Mesenchymal stem cell (in vitro differentiated cells and primary cell): ENCODE results near the gene ZFYVE28. TPM values are rescaled to one million over a fixed set of nuclear protein-coding genes. Genes with fewer than 3 reads are reported as not detected.
"Not testable (repeated sequence)": the region's sequence is repeated elsewhere in the genome, so short reads cannot be mapped to it uniquely, and the experiment has no call there.

Experiments
- DNase-seq: peaks from one replicate; pipeline ENCODE4 v3.0.0-alpha.2; 2013
- H2AFZ ChIP-seq: one replicate; pipeline ENCODE4 v1.6.1; 2013; ENCODE audit warnings: low read depth, mild to moderate bottlenecking, control low read depth, inconsistent platforms, low read length, moderate library complexity
- H2AK5ac ChIP-seq: 2 replicates; pipeline ENCODE4 v1.6.1; 2013; ENCODE audit warnings: low read length, moderate library complexity, mild to moderate bottlenecking, inconsistent platforms; ENCODE audit not compliant: severe bottlenecking
- H2BK120ac ChIP-seq: one replicate; pipeline ENCODE4 v1.6.1; 2013; ENCODE audit warnings: low read depth, mild to moderate bottlenecking, inconsistent platforms, low read length, moderate library complexity
- H2BK12ac ChIP-seq, 2 experiments: one replicate each; pipeline ENCODE4 v1.6.1; 2013; ENCODE audit warnings: inconsistent platforms in 2 of 2, low read length in 2 of 2, mild to moderate bottlenecking in 2 of 2, moderate library complexity in 2 of 2, control low read depth in 1 of 2
- H2BK15ac ChIP-seq: one replicate; pipeline ENCODE4 v1.6.1; 2013; ENCODE audit warnings: mild to moderate bottlenecking, low read depth, inconsistent platforms; ENCODE audit not compliant: poor library complexity, severe bottlenecking
- H2BK5ac ChIP-seq: 2 replicates; pipeline ENCODE4 v1.6.1; 2013; ENCODE audit warnings: low read depth, mild to moderate bottlenecking, low read length, control low read depth, inconsistent platforms; ENCODE audit not compliant: poor library complexity, severe bottlenecking
- H3K14ac ChIP-seq, 2 experiments: one replicate each; pipeline ENCODE4 v1.6.1; 2013; ENCODE audit warnings: inconsistent platforms in 2 of 2, low read length in 2 of 2, control low read depth in 1 of 2, mild to moderate bottlenecking in 1 of 2, moderate library complexity in 1 of 2
- H3K18ac ChIP-seq, 2 experiments: one replicate each; pipeline ENCODE4 v1.6.1; 2013; ENCODE audit warnings: inconsistent platforms in 2 of 2, low read length in 2 of 2, control low read depth in 1 of 2, low read depth in 1 of 2, mild to moderate bottlenecking in 1 of 2
- H3K23ac ChIP-seq, 2 experiments: one replicate each; pipeline ENCODE4 v1.6.1; 2013; ENCODE audit warnings: inconsistent platforms in 2 of 2, low read length in 2 of 2, mild to moderate bottlenecking in 2 of 2, moderate library complexity in 2 of 2, control low read depth in 1 of 2
- H3K27ac ChIP-seq: 2 replicates; pipeline ENCODE4 v1.5.1; 2013; ENCODE audit warnings: mild to moderate bottlenecking, moderate library complexity, low read length, control low read depth, inconsistent platforms; ENCODE audit not compliant: poor library complexity, severe bottlenecking
- H3K27me3 ChIP-seq, 2 experiments: 2 replicates each; pipeline versions ENCODE4 v1.6.1 to v1.7.0; 2013; ENCODE audit warnings: low read length in 2 of 2, mild to moderate bottlenecking in 2 of 2, moderate library complexity in 2 of 2, control low read depth in 1 of 2, inconsistent platforms in 1 of 2; ENCODE audit not compliant: control insufficient read depth in 1 of 2, insufficient read depth in 1 of 2
- H3K36me3 ChIP-seq, 2 experiments: 2 replicates each; pipeline versions ENCODE4 v1.6.1 to v1.7.0; 2013; ENCODE audit warnings: low read length in 2 of 2, control low read depth in 1 of 2, inconsistent platforms in 1 of 2, low read depth in 1 of 2, mild to moderate bottlenecking in 1 of 2; ENCODE audit not compliant: insufficient read depth in 2 of 2, control insufficient read depth in 1 of 2
- H3K4ac ChIP-seq, 2 experiments: one replicate each; pipeline ENCODE4 v1.6.1; 2013; ENCODE audit warnings: inconsistent platforms in 2 of 2, low read length in 2 of 2, mild to moderate bottlenecking in 2 of 2, moderate library complexity in 2 of 2, control low read depth in 1 of 2, low read depth in 1 of 2
- H3K4me1 ChIP-seq: 2 replicates; pipeline ENCODE4 v1.6.1; 2013; ENCODE audit warnings: low read depth, low read length, control low read depth; ENCODE audit not compliant: control insufficient read depth, insufficient read depth
- H3K4me2 ChIP-seq: 2 replicates; pipeline ENCODE4 v1.6.1; 2013; ENCODE audit warnings: low read length, mild to moderate bottlenecking, inconsistent platforms; ENCODE audit not compliant: poor library complexity, severe bottlenecking
- H3K4me3 ChIP-seq, 2 experiments: 2 replicates each; pipeline versions ENCODE4 v1.5.1 to v1.7.0; 2013; ENCODE audit warnings: low read length in 2 of 2, mild to moderate bottlenecking in 2 of 2, control low read depth in 1 of 2, low read depth in 1 of 2; ENCODE audit not compliant: insufficient read depth in 1 of 2
- H3K79me1 ChIP-seq: replicated peaks from 2 replicates; pipeline ENCODE4 v1.6.1; 2013; ENCODE audit warnings: mild to moderate bottlenecking, control low read depth, low read length, inconsistent platforms; ENCODE audit not compliant: poor library complexity, severe bottlenecking
- H3K9ac ChIP-seq: 2 replicates; pipeline ENCODE4 v1.7.0; 2013; ENCODE audit warnings: mild to moderate bottlenecking, low read length, moderate library complexity
- H3K9me3 ChIP-seq: 2 replicates; pipeline ENCODE4 v1.7.0; 2013; ENCODE audit warnings: mild to moderate bottlenecking, low read length; ENCODE audit not compliant: control insufficient read depth
- H4K8ac ChIP-seq: one replicate; pipeline ENCODE4 v1.6.1; 2013; ENCODE audit warnings: inconsistent platforms, mild to moderate bottlenecking, low read length, moderate library complexity
- H4K91ac ChIP-seq: one replicate; pipeline ENCODE4 v1.6.1; 2013; ENCODE audit warnings: mild to moderate bottlenecking, low read length, inconsistent platforms
- WGBS: methylation state at CpG from one replicate; pipeline ENCODE4 v1.1.7; 2013; ENCODE audit warnings: mixed read lengths; 5-methylcytosine and 5-hydroxymethylcytosine counted together
- polyA plus RNA-seq, 2 experiments: library from polyadenylated mRNA; stranded (reverse); fragments of 200-250 nt; gene quantifications; one replicate each; pipeline ENCODE4 v1.2.3, GENCODE V29; 2013

Gene ZFYVE28
- 1.0 TPM for polyA plus RNA-seq (2013, experiment 1 of 2)
- polyA plus RNA-seq (2013, experiment 2 of 2), result 1.2 TPM

DNA sequence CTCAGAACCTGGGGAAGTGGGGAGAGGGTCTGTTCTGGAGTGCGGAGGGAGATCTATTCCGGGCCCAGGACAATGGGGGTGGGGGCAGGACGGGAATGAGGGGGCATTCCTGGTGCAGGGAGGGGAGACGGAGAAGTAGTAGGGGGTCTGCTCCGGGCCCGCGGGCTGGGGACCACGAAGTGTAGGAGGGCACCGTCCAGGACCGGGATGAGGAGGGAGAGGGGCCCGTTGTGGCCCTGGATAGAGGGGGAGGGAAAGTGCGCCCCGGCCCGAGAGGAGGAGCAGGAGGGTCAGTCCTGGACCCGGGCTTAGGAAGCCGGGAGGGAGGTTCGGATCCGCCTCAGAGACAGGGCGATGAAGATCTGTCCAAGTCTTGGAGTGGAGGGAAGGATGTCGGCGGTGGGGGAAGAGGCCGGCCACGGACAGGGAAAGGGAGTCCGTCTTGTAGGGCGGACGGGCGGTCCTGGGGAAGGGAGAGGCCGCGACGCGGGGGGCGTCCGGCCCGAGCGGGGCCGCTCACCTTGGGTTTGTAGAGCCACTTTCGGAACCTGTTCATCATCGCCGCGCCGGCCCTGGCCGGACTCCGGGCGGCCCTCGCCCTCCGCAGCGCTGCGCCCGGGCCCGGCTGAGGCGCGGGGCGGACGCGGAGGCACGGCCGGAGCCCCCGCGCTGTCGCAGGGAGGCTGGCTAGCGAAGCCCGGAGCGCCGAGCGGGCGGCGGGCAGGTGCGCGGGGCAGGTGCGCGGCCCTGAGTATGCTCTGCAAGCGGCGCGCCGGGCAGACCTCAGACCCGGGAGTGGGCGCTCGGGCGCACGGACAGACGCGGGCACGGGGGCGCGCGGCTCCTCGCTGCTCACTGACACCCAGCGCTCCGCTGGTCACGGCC lies at the start of gene ZFYVE28:
Gene ZFYVE28, minus strand, starts transcription at position 881 of the 885 bp plus-strand sequence. Its CDS starts 322 bp downstream, at position 559.
- H2BK15ac ChIP-seq, result no peak within 1 kb of the TSS
- H4K8ac ChIP-seq, result peak within 1 kb of the TSS; percentile 31
- H3K18ac ChIP-seq, result peak within 1 kb of the TSS in 1 of 2 experiments; percentile 54
- H3K23ac ChIP-seq, result peak within 1 kb of the TSS in 1 of 2 experiments; percentile 78
- H3K79me1 ChIP-seq, result no peaks in the 10 kb centered on the region
- no peak within 1 kb of the TSS for H2AK5ac ChIP-seq
- peak within 1 kb of the TSS in 1 of 2 experiments; percentile 24 for H3K4ac ChIP-seq
- H3K9ac ChIP-seq, result peak within 1 kb of the TSS; percentile 88
- peaks cover 0 to 6% of the 10 kb centered on the region in 2 experiments for H3K36me3 ChIP-seq
- WGBS, result 1% methylated on average over 51 of the region's 90 CpGs
- peak within 1 kb of the TSS in 1 of 2 experiments; percentile 17 for H2BK12ac ChIP-seq
- H3K9me3 ChIP-seq, result peaks cover 4% of the 10 kb centered on the region
- H3K4me1 ChIP-seq, result peaks cover 38% of the 10 kb centered on the region
- H2BK120ac ChIP-seq, result no peak within 1 kb of the TSS
- peak within 1 kb of the TSS; percentile 15 for H3K27ac ChIP-seq
- peak within 1 kb of the TSS; percentile 82 to 86 for H3K4me3 ChIP-seq
- no peak within 1 kb of the TSS for H4K91ac ChIP-seq
- no peak within 1 kb of the TSS for H2BK5ac ChIP-seq
- no peak within 1 kb of the TSS for H3K14ac ChIP-seq
- peak; percentile 63 for DNase-seq
- H3K27me3 ChIP-seq, result peaks cover 18 to 53% of the 10 kb centered on the region in 2 experiments
- H3K4me2 ChIP-seq, result peak within 1 kb of the TSS; percentile 98
- H2AFZ ChIP-seq, result peak within 1 kb of the TSS; percentile 79

DNA sequence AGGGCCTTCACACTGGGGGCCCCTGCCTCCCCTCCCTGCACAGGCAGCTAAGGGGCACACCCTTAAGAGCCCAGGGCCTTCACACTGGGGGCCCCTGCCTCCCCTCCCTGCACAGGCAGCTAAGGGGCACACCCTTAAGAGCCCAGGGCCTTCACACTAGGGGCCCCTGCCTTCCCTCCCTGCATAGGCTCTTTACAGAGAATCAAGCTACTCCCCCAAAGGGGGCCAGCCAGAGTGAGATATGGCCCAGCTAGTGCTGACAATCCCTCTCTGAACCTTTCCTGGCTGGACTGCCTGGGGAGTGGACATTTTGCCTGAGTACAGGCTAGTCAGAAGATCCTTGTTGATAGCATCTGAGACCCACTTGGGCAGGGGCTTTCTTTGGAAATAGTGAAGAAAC lies 47.1 kb upstream of the ZFYVE28 start:
- not testable (repeated sequence) for H3K18ac ChIP-seq, H3K9ac ChIP-seq, H3K27ac ChIP-seq, H4K8ac ChIP-seq, H3K79me1 ChIP-seq, H3K14ac ChIP-seq, H3K9me3 ChIP-seq, H3K4ac ChIP-seq, H4K91ac ChIP-seq, H2BK5ac ChIP-seq, H2BK120ac ChIP-seq, DNase-seq, H2BK12ac ChIP-seq, H3K4me3 ChIP-seq, H2AFZ ChIP-seq, H2BK15ac ChIP-seq, H3K27me3 ChIP-seq, H2AK5ac ChIP-seq, H3K36me3 ChIP-seq, H3K23ac ChIP-seq, H3K4me2 ChIP-seq
- peaks cover 13% of the 10 kb centered on the region for H3K4me1 ChIP-seq

DNA sequence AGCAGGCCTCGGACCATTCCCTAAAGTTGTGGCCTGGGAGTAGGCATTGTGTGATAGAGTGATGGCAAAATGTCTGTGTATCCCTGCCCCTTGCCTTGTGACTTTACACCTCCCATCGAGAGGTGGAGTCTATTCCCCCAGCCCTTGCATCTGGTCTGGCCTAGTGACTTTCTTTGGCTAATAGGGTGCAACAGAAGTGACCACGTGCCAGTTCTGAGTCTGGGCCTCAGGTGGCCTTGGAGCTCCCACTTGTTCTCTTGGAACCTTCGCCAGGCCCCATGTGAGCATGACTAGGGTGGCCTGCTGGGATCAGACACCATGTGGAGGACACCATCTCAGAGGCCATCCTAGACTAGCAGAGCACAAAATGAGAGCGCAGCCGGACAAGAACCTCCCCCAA lies 46.6 kb upstream of the ZFYVE28 start:
- H2BK5ac ChIP-seq, result no peak overlapping the region
- peaks cover 13% of the 10 kb centered on the region for H3K4me1 ChIP-seq
- no peak overlapping the region for H3K14ac ChIP-seq
- no peaks in the 10 kb centered on the region for H3K9me3 ChIP-seq
- DNase-seq, result no peak
- H3K27ac ChIP-seq, result no peak overlapping the region
- H3K4me3 ChIP-seq, result no peak overlapping the region
- 90% methylated on average over 6 of the region's 6 CpGs for WGBS
- H3K4ac ChIP-seq, result no peak overlapping the region
- no peak overlapping the region for H2AK5ac ChIP-seq
- no peak overlapping the region for H2BK15ac ChIP-seq
- H2AFZ ChIP-seq, result no peak overlapping the region
- H3K4me2 ChIP-seq, result no peak overlapping the region
- peaks cover 6% of the 10 kb centered on the region in 2 experiments for H3K36me3 ChIP-seq
- no peak overlapping the region for H2BK12ac ChIP-seq
- peaks cover 4% of the 10 kb centered on the region for H3K79me1 ChIP-seq
- no peak overlapping the region for H2BK120ac ChIP-seq
- H3K9ac ChIP-seq, result no peak overlapping the region
- H4K91ac ChIP-seq, result no peak overlapping the region
- no peak overlapping the region for H3K18ac ChIP-seq
- H4K8ac ChIP-seq, result no peak overlapping the region
- no peak overlapping the region for H3K23ac ChIP-seq
- H3K27me3 ChIP-seq, result peaks cover 5 to 6% of the 10 kb centered on the region in 2 experiments

DNA sequence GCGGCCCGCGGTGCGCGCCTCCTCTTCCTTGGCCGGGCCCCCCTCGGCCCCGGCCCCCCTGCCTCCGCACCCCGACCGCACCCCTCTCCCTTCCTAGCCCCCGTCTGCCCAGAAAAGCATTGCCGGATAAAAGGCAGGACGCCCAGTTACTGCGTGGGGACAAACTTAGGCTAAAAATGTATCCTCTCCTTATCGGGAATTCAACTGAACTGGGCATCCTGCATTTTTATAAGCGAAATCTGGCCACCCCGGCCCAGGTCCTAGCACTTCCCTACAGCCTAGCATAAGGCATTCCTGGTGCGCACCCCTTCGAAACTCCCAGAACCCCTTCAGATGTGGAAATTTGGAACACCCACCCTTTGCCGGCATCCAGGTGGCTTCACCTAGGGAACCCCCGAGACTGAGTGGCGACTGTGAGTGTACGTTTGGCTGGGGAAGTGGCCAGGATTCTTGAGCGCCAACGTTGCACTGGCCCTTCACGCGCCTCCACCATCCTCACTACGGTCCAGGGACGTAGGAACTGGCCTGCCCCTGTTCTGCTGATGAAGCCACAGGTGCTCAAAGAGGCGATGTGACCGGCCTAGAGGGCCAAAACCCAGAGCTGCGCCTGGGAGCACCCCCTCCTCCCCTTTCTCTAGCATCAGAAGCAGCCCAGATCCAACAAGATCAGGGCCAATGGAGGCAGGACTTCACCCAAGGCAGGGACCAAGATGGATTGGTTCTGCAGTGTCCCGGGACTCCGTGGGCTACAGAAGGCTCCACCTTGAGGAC lies 44.7 kb upstream of the ZFYVE28 start:
- Histone ChIP-seq H2AFZ (no peak overlapping the region), H3K18ac (no peak overlapping the region), H3K4ac (no peak overlapping the region), H3K36me3 (peaks cover 6% of the 10 kb centered on the region in 2 experiments), H4K8ac (no peak overlapping the region), H3K27ac (no peak overlapping the region), H3K4me3 (peak overlapping the region in 1 of 2 experiments; percentile 36), H3K23ac (no peak overlapping the region), H2BK120ac (no peak overlapping the region), H3K27me3 (peaks cover 10 to 14% of the 10 kb centered on the region in 2 experiments), H3K79me1 (peaks cover 3% of the 10 kb centered on the region), H3K14ac (no peak overlapping the region), H3K4me2 (peak overlapping the region; percentile 87), H2AK5ac (no peak overlapping the region), H3K9ac (peak overlapping the region; percentile 45), H4K91ac (no peak overlapping the region), H3K4me1 (peaks cover 14% of the 10 kb centered on the region), H2BK5ac (no peak overlapping the region), H2BK12ac (no peak overlapping the region), H3K9me3 (no peaks in the 10 kb centered on the region), H2BK15ac (no peak overlapping the region)
- 37% methylated on average over 34 of the region's 35 CpGs for WGBS
- DNase-seq, result no peak
